SK-N-SH treated with all-trans-retinoic acid at 6 μM for 48 hours (cell line): ENCODE data around the gene TMEM74B.

Source experiments
- ATAC-seq: fragments of 200-7000 bp; cut with Tn5 transposase; 3 replicates; pipeline ENCODE4 v1.9.1; 2020; ENCODE audit warnings: mild to moderate bottlenecking, moderate library complexity
- BACH2 ChIP-seq: fragments of 250-450 bp; sonication (Bioruptor Pico); IDR thresholded peaks from 2 replicates; pipeline ENCODE4 v1.9.0; 2021; ENCODE audit warnings: mild to moderate bottlenecking, borderline replicate concordance
- CSRNP3 ChIP-seq: fragments of 250-450 bp; sonication (Bioruptor Pico); IDR thresholded peaks from 2 replicates; pipeline ENCODE4 v1.5.1; 2021; ENCODE audit warnings: mild to moderate bottlenecking, moderate library complexity
- GLIS3 ChIP-seq: fragments of 250-450 bp; sonication (Bioruptor Pico); IDR thresholded peaks from 2 replicates; pipeline ENCODE4 v1.5.0; 2020; ENCODE audit warnings: mild to moderate bottlenecking, moderate library complexity
- ISL1 ChIP-seq: fragments of 250-450 bp; sonication (Bioruptor Pico); IDR thresholded peaks from 2 replicates; pipeline ENCODE4 v2.1.2; 2022; ENCODE audit warnings: mild to moderate bottlenecking, moderate library complexity
- OSR1 ChIP-seq: fragments of 250-450 bp; sonication (Bioruptor Pico); IDR thresholded peaks from 2 replicates; pipeline ENCODE4 v1.8.0; 2022; ENCODE audit warnings: moderate library complexity, mild to moderate bottlenecking, inconsistent platforms
- PPARA ChIP-seq: fragments of 250-450 bp; sonication (Bioruptor Pico); IDR thresholded peaks from 2 replicates; pipeline ENCODE4 v1.5.0; 2020; ENCODE audit warnings: mild to moderate bottlenecking, borderline replicate concordance
- RARB ChIP-seq: fragments of 250-450 bp; sonication (Bioruptor Pico); IDR thresholded peaks from 2 replicates; pipeline ENCODE4 v1.8.0; 2021; ENCODE audit warnings: mild to moderate bottlenecking, moderate library complexity
- SNAI2 ChIP-seq: fragments of 250-450 bp; sonication (Bioruptor Pico); IDR thresholded peaks from 2 replicates; pipeline ENCODE4 v1.5.0; 2020; ENCODE audit warnings: mild to moderate bottlenecking, moderate library complexity
- TCF4 ChIP-seq: fragments of 250-450 bp; sonication (Bioruptor Pico); IDR thresholded peaks from 2 replicates; pipeline ENCODE4 v1.8.0; 2021; ENCODE audit warnings: mild to moderate bottlenecking, moderate library complexity, borderline replicate concordance
- TOX ChIP-seq: fragments of 250-450 bp; sonication (Bioruptor Pico); IDR thresholded peaks from 2 replicates; pipeline ENCODE4 v1.8.0; 2021; ENCODE audit warnings: mild to moderate bottlenecking, moderate library complexity, borderline replicate concordance
- TSHZ2 ChIP-seq: fragments of 250-450 bp; sonication (Bioruptor Pico); IDR thresholded peaks from 2 replicates; pipeline ENCODE4 v1.5.0; 2020; ENCODE audit warnings: mild to moderate bottlenecking, moderate library complexity
- ZC3H10 ChIP-seq: fragments of 250-450 bp; sonication (Bioruptor Pico); IDR thresholded peaks from 2 replicates; pipeline ENCODE4 v1.5.1; 2021; ENCODE audit warnings: mild to moderate bottlenecking, moderate library complexity
- ZFP3 ChIP-seq: fragments of 250-450 bp; sonication (Bioruptor Pico); IDR thresholded peaks from 2 replicates; pipeline ENCODE4 v1.5.0; 2020; ENCODE audit warnings: mild to moderate bottlenecking, moderate library complexity
- ZNF565 ChIP-seq: fragments of 450-650 bp; formaldehyde crosslinking; conservative IDR thresholded peaks from 2 replicates; pipeline ENCODE4 v1.5.0; 2020; ENCODE audit warnings: low read depth, mild to moderate bottlenecking, moderate library complexity
- ZNF70 ChIP-seq: fragments of 450-650 bp; formaldehyde crosslinking; IDR thresholded peaks from 2 replicates; pipeline ENCODE4 v1.5.0; 2020; ENCODE audit warnings: mild to moderate bottlenecking, moderate library complexity
- ZNF8 ChIP-seq: fragments of 450-650 bp; formaldehyde crosslinking; IDR thresholded peaks from 2 replicates; pipeline ENCODE4 v1.5.0; 2020; ENCODE audit warnings: mild to moderate bottlenecking, moderate library complexity
- TF ChIP-seq, protein P1 (sequence below): fragments of 250-450 bp; sonication (Bioruptor Pico); IDR thresholded peaks from 2 replicates; pipeline ENCODE4 v1.8.0; 2021; ENCODE audit warnings: low read depth, mild to moderate bottlenecking, moderate library complexity, borderline replicate concordance
- TF ChIP-seq, protein P2 (sequence below): fragments of 250-450 bp; sonication (Bioruptor Pico); IDR thresholded peaks from 2 replicates; pipeline ENCODE4 v1.8.0; 2020; ENCODE audit warnings: mild to moderate bottlenecking, moderate library complexity, borderline replicate concordance
- TF ChIP-seq, protein P3 (sequence below): fragments of 250-450 bp; sonication (Bioruptor Pico); IDR thresholded peaks from 2 replicates; pipeline ENCODE4 v1.5.1; 2020; ENCODE audit warnings: low read depth, mild to moderate bottlenecking, moderate library complexity

Gene TMEM74B

GRCh38 chr20:1196634-1197033 is 11.9 kb upstream of the TMEM74B start:
- no peak for TF ChIP-seq ZNF565
- TF ChIP-seq ZNF70: no peak
- TF ChIP-seq TCF4 (CRISPR knock-in tag): no peak
- TF ChIP-seq, protein P1, sequence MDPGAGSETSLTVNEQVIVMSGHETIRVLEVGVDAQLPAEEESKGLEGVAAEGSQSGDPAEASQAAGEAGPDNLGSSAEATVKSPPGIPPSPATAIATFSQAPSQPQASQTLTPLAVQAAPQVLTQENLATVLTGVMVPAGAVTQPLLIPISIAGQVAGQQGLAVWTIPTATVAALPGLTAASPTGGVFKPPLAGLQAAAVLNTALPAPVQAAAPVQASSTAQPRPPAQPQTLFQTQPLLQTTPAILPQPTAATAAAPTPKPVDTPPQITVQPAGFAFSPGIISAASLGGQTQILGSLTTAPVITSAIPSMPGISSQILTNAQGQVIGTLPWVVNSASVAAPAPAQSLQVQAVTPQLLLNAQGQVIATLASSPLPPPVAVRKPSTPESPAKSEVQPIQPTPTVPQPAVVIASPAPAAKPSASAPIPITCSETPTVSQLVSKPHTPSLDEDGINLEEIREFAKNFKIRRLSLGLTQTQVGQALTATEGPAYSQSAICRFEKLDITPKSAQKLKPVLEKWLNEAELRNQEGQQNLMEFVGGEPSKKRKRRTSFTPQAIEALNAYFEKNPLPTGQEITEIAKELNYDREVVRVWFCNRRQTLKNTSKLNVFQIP (CRISPR knock-in tag): no peak
- TF ChIP-seq ZNF8: no peak
- no peak for TF ChIP-seq SNAI2 (CRISPR knock-in tag)
- TF ChIP-seq, protein P2, sequence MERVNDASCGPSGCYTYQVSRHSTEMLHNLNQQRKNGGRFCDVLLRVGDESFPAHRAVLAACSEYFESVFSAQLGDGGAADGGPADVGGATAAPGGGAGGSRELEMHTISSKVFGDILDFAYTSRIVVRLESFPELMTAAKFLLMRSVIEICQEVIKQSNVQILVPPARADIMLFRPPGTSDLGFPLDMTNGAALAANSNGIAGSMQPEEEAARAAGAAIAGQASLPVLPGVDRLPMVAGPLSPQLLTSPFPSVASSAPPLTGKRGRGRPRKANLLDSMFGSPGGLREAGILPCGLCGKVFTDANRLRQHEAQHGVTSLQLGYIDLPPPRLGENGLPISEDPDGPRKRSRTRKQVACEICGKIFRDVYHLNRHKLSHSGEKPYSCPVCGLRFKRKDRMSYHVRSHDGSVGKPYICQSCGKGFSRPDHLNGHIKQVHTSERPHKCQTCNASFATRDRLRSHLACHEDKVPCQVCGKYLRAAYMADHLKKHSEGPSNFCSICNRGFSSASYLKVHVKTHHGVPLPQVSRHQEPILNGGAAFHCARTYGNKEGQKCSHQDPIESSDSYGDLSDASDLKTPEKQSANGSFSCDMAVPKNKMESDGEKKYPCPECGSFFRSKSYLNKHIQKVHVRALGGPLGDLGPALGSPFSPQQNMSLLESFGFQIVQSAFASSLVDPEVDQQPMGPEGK: no peak
- no peak for TF ChIP-seq OSR1 (CRISPR knock-in tag)
- TF ChIP-seq, protein P3, sequence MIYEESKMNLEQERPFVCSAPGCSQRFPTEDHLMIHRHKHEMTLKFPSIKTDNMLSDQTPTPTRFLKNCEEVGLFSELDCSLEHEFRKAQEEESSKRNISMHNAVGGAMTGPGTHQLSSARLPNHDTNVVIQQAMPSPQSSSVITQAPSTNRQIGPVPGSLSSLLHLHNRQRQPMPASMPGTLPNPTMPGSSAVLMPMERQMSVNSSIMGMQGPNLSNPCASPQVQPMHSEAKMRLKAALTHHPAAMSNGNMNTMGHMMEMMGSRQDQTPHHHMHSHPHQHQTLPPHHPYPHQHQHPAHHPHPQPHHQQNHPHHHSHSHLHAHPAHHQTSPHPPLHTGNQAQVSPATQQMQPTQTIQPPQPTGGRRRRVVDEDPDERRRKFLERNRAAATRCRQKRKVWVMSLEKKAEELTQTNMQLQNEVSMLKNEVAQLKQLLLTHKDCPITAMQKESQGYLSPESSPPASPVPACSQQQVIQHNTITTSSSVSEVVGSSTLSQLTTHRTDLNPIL (CRISPR knock-in tag): no peak
- TF ChIP-seq ISL1 (CRISPR knock-in tag): no peak
- TF ChIP-seq ZFP3 (CRISPR knock-in tag): no peak
- TF ChIP-seq TOX: no peak
- no peak for TF ChIP-seq GLIS3 (CRISPR knock-in tag)
- no peak for TF ChIP-seq RARB (CRISPR knock-in tag)
- no peak for TF ChIP-seq CSRNP3 (CRISPR knock-in tag)
- no peak for TF ChIP-seq BACH2 (CRISPR knock-in tag)
- ATAC-seq: no peak

DNA sequence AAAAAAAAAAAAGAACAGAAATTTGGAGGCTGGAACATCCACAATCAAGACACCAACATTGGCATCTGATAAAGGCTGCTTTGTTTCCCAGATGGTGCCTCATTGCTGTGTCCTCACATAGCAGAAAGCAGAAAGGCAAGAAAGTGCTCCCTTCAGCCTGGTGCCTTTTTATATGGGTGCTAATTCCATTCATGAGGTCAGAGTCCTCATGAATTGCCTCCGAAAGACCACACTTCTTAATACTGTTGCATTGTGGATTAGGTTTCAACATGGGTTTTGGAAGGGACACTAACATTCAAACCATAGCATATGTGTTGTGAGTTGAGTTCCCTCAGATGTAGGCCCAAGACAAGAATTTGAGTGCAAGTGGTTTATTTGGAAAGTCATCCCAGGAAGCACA is 10.4 kb upstream of the TMEM74B start:
- no peak for TF ChIP-seq RARB (CRISPR knock-in tag)
- TF ChIP-seq GLIS3 (CRISPR knock-in tag): no peak
- TF ChIP-seq ZNF8: no peak
- TF ChIP-seq SNAI2 (CRISPR knock-in tag): no peak
- TF ChIP-seq ZC3H10 (CRISPR knock-in tag): no peak
- TF ChIP-seq, protein P2: no peak
- TF ChIP-seq CSRNP3 (CRISPR knock-in tag): no peak
- TF ChIP-seq TOX: no peak
- TF ChIP-seq ZNF70: no peak
- TF ChIP-seq, protein P3 (CRISPR knock-in tag): no peak
- TF ChIP-seq TSHZ2 (CRISPR knock-in tag): no peak
- no peak for TF ChIP-seq ZNF565
- TF ChIP-seq TCF4 (CRISPR knock-in tag): no peak
- no peak for TF ChIP-seq PPARA
- no peak for TF ChIP-seq BACH2 (CRISPR knock-in tag)
- no peak for ATAC-seq
